Fibroblast of villous mesenchyme (primary cell): Measurements from ENCODE around the gene ZNF423. TPM values are rescaled to one million over a fixed set of nuclear protein-coding genes. Genes with fewer than 3 reads are reported as not detected.
A peak's percentile ranks its signal among the peaks of the same experiment; 100 is the strongest.

Experiments
- DNase-seq: peaks from one replicate; pipeline ENCODE4 v3.0.0-alpha.2; 2010; ENCODE audit warnings: low read depth
- H3K4me3 ChIP-seq: 2 replicates; pipeline ENCODE4 v1.5.1; 2011; ENCODE audit warnings: low read depth, mild to moderate bottlenecking, low read length
- total RNA-seq: library from RNA; depleted of rRNA; stranded (reverse); fragments of >200 nt; gene quantifications from 2 replicates; pipeline ENCODE4 v1.2.3, GENCODE V29; 2012
- TF ChIP-seq, protein P1 (sequence below): IDR thresholded peaks from 2 replicates; pipeline ENCODE4 v1.5.1; 2012; ENCODE audit warnings: low read depth, mild to moderate bottlenecking, low read length; ENCODE audit not compliant: insufficient read depth

Gene ZNF423
- 0.32 and 0.43 TPM in 2 replicates for total RNA-seq

DNA sequence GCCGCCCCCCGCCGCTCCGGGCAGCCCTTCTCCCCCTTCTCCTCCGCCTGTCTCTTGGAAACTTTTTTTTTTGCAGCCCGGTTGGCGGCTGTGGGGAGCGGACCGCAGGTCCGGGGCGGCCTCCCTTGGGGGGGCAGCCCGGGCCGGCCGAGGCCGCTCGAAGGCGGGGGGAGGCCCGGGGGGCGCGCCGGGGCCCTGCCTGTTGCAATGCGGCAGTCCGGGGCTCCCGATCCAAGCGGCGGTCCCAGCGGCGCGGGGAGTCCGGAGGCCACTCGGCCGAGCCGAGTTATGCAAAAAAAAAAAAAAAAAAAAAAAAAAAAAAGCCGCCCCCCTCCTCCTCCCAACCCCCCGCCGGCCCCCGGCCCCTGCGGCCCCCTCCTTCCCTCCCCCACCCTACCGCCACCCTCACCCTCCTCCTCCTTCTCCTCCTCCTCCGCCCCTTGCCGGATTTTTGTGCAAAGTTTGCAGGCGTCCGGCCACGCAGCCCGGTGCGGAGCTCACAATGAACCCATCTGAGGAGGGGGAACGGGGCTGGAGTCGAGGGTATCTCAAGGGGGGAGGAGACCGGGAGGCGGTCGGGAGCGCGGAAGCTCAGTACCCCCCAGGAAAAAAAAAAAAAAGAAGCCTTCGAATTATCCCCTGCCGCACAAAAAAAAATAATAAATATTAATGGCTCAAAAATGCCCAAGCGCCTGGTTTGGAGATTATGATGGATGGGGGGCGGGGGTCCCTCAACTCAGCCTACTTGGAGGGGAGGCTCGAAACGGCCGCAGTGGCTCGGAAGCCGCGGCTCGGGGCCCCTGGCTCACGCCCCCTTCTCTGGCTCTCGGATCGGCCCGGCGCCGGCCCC lies at the start of gene ZNF423:
TSS of gene ZNF423 (minus strand) at position 291 of the 850 bp plus-strand sequence. CDS start 338 bp downstream, outside the sequence.
- TF ChIP-seq, protein P1, sequence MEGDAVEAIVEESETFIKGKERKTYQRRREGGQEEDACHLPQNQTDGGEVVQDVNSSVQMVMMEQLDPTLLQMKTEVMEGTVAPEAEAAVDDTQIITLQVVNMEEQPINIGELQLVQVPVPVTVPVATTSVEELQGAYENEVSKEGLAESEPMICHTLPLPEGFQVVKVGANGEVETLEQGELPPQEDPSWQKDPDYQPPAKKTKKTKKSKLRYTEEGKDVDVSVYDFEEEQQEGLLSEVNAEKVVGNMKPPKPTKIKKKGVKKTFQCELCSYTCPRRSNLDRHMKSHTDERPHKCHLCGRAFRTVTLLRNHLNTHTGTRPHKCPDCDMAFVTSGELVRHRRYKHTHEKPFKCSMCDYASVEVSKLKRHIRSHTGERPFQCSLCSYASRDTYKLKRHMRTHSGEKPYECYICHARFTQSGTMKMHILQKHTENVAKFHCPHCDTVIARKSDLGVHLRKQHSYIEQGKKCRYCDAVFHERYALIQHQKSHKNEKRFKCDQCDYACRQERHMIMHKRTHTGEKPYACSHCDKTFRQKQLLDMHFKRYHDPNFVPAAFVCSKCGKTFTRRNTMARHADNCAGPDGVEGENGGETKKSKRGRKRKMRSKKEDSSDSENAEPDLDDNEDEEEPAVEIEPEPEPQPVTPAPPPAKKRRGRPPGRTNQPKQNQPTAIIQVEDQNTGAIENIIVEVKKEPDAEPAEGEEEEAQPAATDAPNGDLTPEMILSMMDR, result no peak
- peak within 1 kb of the TSS; percentile 54 for H3K4me3 ChIP-seq
- no peak for DNase-seq

GRCh38 chr16:49904348-49905062 lies 48.6 kb upstream of the ZNF423 start:
- H3K4me3 ChIP-seq, result no peak overlapping the region
- TF ChIP-seq, protein P1, result no peak
- DNase-seq, result no peak

- H3K4me3 ChIP-seq, result no peak overlapping the region
- no peak for DNase-seq
- TF ChIP-seq, protein P1, result no peak
Measured at GRCh38 chr16:49902908-49903307, 47.0 kb upstream of the ZNF423 start.

- TF ChIP-seq, protein P1, result no peak
- no peak overlapping the region for H3K4me3 ChIP-seq
- DNase-seq, result no peak
Measured at GRCh38 chr16:49901711-49902110, 45.8 kb upstream of the ZNF423 start.

DNA sequence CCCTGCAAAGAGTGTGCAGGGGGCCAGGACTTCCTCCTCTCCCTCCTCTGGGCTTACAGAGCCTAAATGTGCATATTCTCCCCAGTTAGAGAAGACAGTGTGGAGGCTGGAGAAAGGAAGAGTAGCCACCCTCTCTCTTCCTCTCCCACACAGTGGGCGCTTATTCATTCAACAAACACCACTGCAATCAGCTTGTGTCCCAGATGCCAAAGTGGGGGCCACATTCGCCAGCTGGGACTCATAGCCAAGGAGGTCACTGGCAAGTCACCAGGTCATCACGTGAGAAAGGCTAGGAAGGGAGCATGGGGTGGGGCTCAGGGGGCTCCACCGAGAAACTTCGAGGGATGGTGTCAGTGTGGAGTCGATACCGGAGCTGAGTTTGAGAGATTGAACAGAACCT lies 45.0 kb upstream of the ZNF423 start:
- H3K4me3 ChIP-seq, result no peak overlapping the region
- TF ChIP-seq, protein P1, result no peak
- no peak for DNase-seq

GRCh38 chr16:49899991-49900695 lies 44.2 kb upstream of the ZNF423 start:
- DNase-seq, result no peak
- TF ChIP-seq, protein P1, result no peak
- H3K4me3 ChIP-seq, result no peak overlapping the region
